ENCODE data around the gene ELMO3.

ELMO3 gene

GRCh38 chr16:67243481-67243880 is 44.5 kb downstream of the ELMO3 start:
- no peak for DNase-seq (ENCODE audit: low spot score)

DNA sequence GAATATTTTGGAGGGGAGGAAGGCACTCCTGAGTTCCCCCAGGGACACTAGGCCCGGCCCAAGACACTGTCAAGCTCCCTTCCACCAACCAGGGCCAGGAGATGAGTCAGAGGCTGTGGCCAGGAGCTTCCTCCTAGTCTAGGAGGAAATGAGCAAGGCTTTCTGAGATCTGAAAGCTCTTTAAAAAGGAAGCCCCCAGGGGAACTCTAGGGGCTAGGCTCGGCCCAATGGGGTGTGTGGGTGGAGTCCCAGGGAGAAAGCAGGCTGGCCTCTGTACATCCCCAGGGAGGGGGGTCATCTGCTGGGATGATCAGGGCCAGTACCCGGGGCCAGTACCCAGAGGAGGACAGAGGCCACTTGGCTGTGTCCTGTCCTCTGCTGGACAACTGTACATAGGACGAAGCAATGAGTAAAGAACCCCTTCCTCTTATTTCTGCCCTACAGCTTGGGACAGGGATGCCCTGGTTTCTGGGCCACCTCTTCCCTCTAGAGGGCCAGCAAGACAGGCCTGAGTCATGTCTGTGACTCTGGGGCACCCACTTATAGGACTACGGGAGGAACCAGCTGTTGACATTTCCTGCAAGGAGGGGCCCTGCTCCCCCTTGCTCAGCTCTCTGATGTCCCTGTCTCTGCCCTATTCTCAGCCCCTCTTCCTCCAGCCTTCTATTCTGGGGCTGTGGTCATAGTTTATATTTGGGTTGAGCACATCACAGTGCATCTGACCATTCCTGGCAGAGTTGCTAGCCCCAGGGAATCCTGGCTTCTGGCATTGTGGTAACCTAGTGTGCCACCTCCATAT is 45.7 kb downstream of the ELMO3 start:
- peak; percentile 68 for DNase-seq (ENCODE audit: low spot score)

DNA sequence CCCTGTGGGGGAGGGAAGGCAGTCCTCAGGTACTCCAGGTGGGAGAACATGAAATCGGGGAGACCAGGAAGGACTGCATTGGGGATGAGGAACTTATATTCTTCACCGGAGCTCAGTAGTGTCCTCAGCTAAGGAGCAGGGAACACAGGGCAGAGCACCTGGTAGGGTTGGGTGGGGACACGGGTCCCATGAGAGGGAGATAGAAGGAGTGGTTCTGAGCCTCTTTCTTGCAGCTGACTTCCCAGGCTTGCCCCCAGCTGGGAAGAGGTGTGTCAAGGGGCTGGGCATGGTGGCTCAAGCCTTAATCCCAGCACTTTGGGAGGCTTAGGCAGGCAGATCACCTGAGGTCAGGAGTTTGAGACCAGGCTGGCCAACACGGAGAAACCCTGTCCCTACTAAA is 46.3 kb downstream of the ELMO3 start:
- DNase-seq (ENCODE audit: low spot score) = no peak

DNA sequence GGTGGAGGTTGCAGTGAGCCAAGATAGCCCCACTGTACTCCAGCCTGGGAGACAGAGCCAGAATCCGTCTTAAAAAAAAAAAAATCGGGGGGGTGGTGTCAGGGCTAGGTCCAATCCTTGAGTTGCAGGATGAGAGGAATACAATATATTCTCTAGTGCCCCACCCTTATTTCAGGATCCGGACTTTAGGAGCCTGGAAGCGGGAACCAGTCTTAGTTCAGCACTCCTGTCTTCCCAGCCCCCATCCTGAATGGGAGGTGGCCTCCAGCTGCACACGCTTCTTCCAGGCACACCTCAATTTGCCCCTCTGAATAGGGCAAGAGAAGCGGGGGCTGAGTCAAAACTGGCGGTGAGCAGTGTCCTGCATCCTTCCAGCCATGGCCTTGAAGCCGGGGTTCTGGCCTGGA is 46.7 kb downstream of the ELMO3 start:
- DNase-seq (ENCODE audit: low spot score) = no peak

- DNase-seq (ENCODE audit: low spot score) = peak; percentile 47
Measured at GRCh38 chr16:67246081-67246755, 47.3 kb downstream of the ELMO3 start.

- DNase-seq (ENCODE audit: low spot score) = no peak
Measured at GRCh38 chr16:67246756-67247191, 47.8 kb downstream of the ELMO3 start.

DNA sequence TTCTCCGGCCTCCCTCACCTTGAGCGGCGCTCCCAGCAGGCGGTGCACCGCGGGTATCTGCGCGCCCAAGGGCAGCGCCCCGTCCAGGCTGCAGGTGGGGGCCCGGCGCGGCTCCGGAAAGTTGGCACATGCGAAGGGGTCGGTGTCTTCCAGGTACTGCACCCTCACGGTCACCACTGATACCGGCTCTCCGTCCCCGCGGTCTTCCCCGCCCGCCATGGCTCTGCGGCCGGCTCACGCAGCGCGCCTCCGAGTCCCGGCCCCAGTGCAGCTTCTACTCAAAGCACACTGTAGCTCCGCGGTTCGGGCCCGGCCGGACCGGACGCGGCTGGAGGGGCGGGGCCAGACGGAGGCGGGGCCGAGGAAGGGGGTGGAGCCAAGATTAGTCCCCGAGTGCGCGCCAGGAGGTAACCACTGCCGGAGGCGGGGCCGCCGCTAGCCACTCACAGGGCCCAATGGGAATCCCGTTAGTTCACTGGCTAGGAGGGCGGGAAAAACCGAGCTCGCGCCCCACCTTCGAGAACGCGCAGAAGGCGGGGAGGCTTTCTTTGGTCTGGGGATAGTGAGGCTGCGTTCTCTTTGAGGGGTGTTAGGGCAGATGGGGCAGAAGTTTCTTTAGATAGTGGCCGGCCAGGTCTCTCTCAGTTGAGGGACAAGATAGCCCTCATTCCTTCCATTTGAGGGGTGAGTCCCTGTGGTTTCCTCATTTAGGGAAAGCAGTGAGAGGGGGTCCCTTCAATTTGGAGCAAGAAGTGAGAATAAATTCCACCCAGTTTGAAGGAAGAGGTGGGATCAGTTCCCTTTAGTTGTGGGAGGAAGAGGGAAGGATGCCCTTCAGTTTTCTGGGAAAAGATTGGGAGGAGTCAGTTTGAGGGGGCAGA is 48.5 kb downstream of the ELMO3 start, which contains the start of gene FHOD1:
Gene FHOD1 (minus strand): TSS at position 290 of the 881 bp plus-strand sequence. CDS start 71 bp downstream, at position 219.
- DNase-seq (ENCODE audit: low spot score) = peak; percentile 84

- DNase-seq (ENCODE audit: low spot score) = no peak
Measured at GRCh38 chr16:67248073-67248400, 49.1 kb downstream of the ELMO3 start.

- DNase-seq (ENCODE audit: low spot score) = no peak
Measured at GRCh38 chr16:67248401-67249177, 49.7 kb downstream of the ELMO3 start, which contains the start of gene SLC9A5. Gene SLC9A5, plus strand, starts transcription at chr16:67248979. Its CDS starts 36 bp downstream, at chr16:67249015.

DNA sequence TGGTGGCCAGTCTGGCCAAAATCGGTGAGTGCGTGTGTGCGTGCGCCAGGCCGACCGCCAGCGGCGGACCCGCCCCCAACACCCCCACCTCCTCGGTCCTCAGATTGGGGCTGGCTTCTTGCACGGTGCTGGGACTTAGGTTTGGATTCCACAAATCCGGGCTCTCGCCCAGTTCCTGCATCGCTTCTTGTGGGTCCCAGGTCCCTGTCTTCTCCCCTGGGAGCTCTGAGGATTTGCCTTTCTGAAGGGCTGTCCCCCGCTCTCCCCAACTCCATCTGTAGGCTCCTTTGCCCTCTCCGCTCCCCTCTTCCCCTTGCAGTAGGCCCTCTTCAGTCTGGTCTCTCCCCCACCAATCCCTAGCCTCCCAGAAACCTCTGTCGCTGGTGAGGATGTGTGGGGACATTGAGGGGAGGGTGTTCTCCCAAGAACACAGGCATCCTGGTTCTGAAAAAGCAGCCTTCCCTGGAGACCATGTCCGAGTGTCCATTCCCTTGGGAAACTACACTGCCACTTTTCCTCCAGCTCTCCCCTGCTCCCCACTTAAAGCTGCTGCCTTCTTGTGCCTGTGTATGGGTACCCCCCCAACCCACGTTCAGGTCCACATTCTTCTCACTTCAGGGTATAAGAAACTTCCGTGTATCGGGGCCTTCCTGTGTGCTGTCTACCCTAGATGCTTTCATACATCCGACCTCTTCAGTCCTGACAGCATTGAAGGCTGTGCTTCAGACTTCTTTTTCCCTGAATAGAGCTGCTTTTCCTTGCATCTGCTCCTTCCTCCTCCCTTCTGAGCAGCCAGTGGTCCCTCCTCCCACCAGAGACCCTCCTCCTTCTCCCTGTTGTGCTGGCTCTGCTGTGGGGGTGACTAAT is 50.5 kb downstream of the ELMO3 start:
- DNase-seq (ENCODE audit: low spot score) = no peak

DNA sequence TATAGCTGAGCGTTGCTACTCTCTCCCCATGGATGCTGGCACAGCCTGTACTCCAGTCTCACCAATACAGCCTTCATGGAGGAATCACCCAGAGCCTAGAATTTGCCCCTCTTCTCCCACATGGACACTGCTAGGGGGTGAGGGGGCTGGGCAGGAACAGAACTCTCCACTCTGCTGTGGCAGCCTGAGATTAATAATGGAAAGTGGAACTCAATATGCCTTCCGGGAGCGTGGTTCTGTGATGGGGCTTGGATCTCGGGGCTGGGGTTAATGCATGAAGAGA is 51.1 kb downstream of the ELMO3 start:
- DNase-seq (ENCODE audit: low spot score) = no peak

- DNase-seq (ENCODE audit: low spot score) = peak; percentile 31
Measured at GRCh38 chr16:67252609-67253497, 53.9 kb downstream of the ELMO3 start.

Measured in globus pallidus (tissue), 1 donor.